Measurements from ENCODE around the gene FKBP1A.

The FKBP1A gene

GRCh38 chr20:1364106-1364505 lies 28.7 kb downstream of the FKBP1A start:
- Histone ChIP-seq H3K27ac (no peak overlapping the region), H3K4me3 (no peak overlapping the region)
- no peak for TF ChIP-seq CTCF (IDR thresholded peaks at IDR 0.05)
- DNase-seq (ENCODE audit: low spot score) = no peak

- Histone ChIP-seq H3K27ac (no peak overlapping the region), H3K4me3 (no peak overlapping the region)
- no peak for DNase-seq (ENCODE audit: low spot score)
- no peak for TF ChIP-seq CTCF (IDR thresholded peaks at IDR 0.05)
Observed at GRCh38 chr20:1363522-1363921, 29.3 kb downstream of the FKBP1A start.

- no peak for DNase-seq (ENCODE audit: low spot score)
- no peak overlapping the region for H3K27ac ChIP-seq
- H3K4me3 ChIP-seq = no peak overlapping the region
- TF ChIP-seq CTCF (IDR thresholded peaks at IDR 0.05) = no peak
Observed at GRCh38 chr20:1362484-1362883, 30.4 kb downstream of the FKBP1A start.

- TF ChIP-seq CTCF (IDR thresholded peaks at IDR 0.05) = no peak
- H3K4me3 ChIP-seq = no peak overlapping the region
- no peak for DNase-seq (ENCODE audit: low spot score)
- H3K27ac ChIP-seq = no peak overlapping the region
Observed at GRCh38 chr20:1360094-1360846, 32.6 kb downstream of the FKBP1A start.

- H3K27ac ChIP-seq = no peak overlapping the region
- H3K4me3 ChIP-seq = no peak overlapping the region
- no peak for TF ChIP-seq CTCF (IDR thresholded peaks at IDR 0.05)
- no peak for DNase-seq (ENCODE audit: low spot score)
Observed at GRCh38 chr20:1357921-1358671, 34.8 kb downstream of the FKBP1A start.

- Histone ChIP-seq H3K27ac (no peak overlapping the region), H3K4me3 (no peak overlapping the region)
- no peak for TF ChIP-seq CTCF (IDR thresholded peaks at IDR 0.05)
- DNase-seq (ENCODE audit: low spot score) = no peak
Observed at GRCh38 chr20:1353956-1354355, 38.9 kb downstream of the FKBP1A start.

All from coronary artery (tissue), 2 donors.